ENCODE results near the gene CELA2B.

CELA2B gene

DNA sequence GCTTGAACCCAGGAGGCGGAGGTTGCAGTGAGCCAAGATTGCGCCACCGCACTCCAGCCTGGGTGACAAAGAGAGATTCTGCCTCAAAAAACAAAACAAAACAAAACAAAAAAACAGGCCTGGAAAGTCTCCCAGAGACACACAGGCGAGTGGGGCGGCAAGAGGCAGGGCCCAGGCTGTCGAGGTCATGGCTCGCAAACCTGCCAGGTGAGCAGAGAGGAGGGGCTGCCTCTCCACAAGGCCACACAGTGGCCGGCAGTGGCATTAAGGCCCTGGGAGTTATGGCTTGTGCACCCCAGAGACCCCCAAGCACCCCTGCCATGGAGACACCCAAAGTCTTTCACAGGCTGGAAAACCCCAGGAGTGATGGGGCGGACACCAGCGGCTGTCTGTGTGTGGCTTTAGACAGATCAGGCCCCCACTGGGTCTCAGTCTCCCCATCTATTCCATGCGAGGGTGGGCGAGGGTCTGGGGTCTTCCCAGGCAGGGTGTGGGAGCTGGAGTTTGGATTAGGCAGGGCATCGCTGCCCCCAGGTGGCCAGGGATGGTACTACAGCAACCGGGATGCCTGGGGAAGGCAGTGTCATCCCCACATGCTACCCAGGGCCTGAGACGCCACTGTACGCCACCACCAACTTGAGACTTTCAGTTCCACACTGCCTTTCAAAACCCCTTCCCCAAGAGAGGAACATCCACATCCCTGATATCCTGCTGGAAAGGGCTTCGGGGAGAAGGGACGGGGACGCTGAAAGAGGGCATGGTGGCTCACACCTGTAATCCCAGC is 44.9 kb upstream of the CELA2B start:
- H3K4me3 ChIP-seq (ENCODE audit: low read depth, low read length), result no peak overlapping the region
- H3K9me3 ChIP-seq (ENCODE audit: control insufficient read depth, insufficient read depth, low read depth, low read length), result no peaks in the 10 kb centered on the region
- TF ChIP-seq ZNF654 (tag by site-specific recombination; IDR thresholded peaks at IDR 0.05; ENCODE audit: low read depth) (peak; percentile 62), ZBTB7A (tag by site-specific recombination; IDR thresholded peaks at IDR 0.05; ENCODE audit: low read depth) (peak; percentile 47; the same call in 1 of the 2 replicates), ZNF600 (tag by site-specific recombination; IDR thresholded peaks at IDR 0.05) (peak; percentile 50), ZNF202 (tag by site-specific recombination; IDR thresholded peaks at IDR 0.05; ENCODE audit: borderline replicate concordance) (no peak), ZNF529 (tag by site-specific recombination; IDR thresholded peaks at IDR 0.05; ENCODE audit: insufficient replicate concordance) (no peak), ZNF391 (tag by site-specific recombination; IDR thresholded peaks at IDR 0.05; ENCODE audit: borderline replicate concordance, low read depth) (peak; percentile 54; the same call in 1 of the 2 replicates), ZNF2 (tag by site-specific recombination; IDR thresholded peaks at IDR 0.05) (peak; percentile 64; the same call in 1 of the 2 replicates), ZNF37A (tag by site-specific recombination; IDR thresholded peaks at IDR 0.05) (no peak)
- TF ChIP-seq, protein P1, sequence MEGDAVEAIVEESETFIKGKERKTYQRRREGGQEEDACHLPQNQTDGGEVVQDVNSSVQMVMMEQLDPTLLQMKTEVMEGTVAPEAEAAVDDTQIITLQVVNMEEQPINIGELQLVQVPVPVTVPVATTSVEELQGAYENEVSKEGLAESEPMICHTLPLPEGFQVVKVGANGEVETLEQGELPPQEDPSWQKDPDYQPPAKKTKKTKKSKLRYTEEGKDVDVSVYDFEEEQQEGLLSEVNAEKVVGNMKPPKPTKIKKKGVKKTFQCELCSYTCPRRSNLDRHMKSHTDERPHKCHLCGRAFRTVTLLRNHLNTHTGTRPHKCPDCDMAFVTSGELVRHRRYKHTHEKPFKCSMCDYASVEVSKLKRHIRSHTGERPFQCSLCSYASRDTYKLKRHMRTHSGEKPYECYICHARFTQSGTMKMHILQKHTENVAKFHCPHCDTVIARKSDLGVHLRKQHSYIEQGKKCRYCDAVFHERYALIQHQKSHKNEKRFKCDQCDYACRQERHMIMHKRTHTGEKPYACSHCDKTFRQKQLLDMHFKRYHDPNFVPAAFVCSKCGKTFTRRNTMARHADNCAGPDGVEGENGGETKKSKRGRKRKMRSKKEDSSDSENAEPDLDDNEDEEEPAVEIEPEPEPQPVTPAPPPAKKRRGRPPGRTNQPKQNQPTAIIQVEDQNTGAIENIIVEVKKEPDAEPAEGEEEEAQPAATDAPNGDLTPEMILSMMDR (tag by site-specific recombination; IDR thresholded peaks at IDR 0.05), result peak; percentile 84
- no peaks in the 10 kb centered on the region for H3K4me1 ChIP-seq (ENCODE audit: control insufficient read depth, insufficient read depth, low read length)
- no peak overlapping the region for H3K27ac ChIP-seq (ENCODE audit: extremely low read depth, low read depth, low read length)
- ChIA-PET CTCF (interaction anchor here (0.6 to 8.5 kb wide), 24 partner anchors 8 to 311 kb away, joined by 3 to 145 read pairs (median 4); no protein-coding TSS in a partner anchor), POLR2A (no interaction called here)
- H3K36me3 ChIP-seq (ENCODE audit: control insufficient read depth in 2 of 2, insufficient read depth in 1 of 2, low read length in 2 of 2), result peaks cover 0 to 28% of the 10 kb centered on the region in 2 experiments; a peak in 1 of 3 replicates

- Histone ChIP-seq H3K27ac (ENCODE audit: extremely low read depth, low read depth, low read length) (no peak overlapping the region), H3K4me3 (ENCODE audit: low read depth, low read length) (no peak overlapping the region), H3K36me3 (ENCODE audit: control insufficient read depth in 2 of 2, insufficient read depth in 1 of 2, low read length in 2 of 2) (peaks cover 0 to 22% of the 10 kb centered on the region in 2 experiments; a peak in 1 of 3 replicates), H3K4me1 (ENCODE audit: control insufficient read depth, insufficient read depth, low read length) (no peaks in the 10 kb centered on the region), H3K9me3 (ENCODE audit: control insufficient read depth, insufficient read depth, low read depth, low read length) (no peaks in the 10 kb centered on the region)
- ChIA-PET POLR2A (no interaction called here), CTCF (interaction anchor here (0.6 to 8.5 kb wide), 25 partner anchors 8 to 303 kb away, joined by 3 to 145 read pairs (median 4); no protein-coding TSS in a partner anchor)
- no peak for TF ChIP-seq ATF2 (tag by site-specific recombination; IDR thresholded peaks at IDR 0.05; ENCODE audit: low read depth)
- TF ChIP-seq ZNF157 (tag by site-specific recombination; IDR thresholded peaks at IDR 0.05), result no peak
- TF ChIP-seq ZNF10 (tag by site-specific recombination; IDR thresholded peaks at IDR 0.05), result no peak
- TF ChIP-seq ZNF560 (tag by site-specific recombination; IDR thresholded peaks at IDR 0.05; ENCODE audit: borderline replicate concordance), result no peak
- TF ChIP-seq ZNF530 (tag by site-specific recombination; IDR thresholded peaks at IDR 0.05; ENCODE audit: low read depth), result no peak
- no peak for TF ChIP-seq ZIC2 (tag by site-specific recombination; IDR thresholded peaks at IDR 0.05)
- TF ChIP-seq EGR2 (tag by site-specific recombination; IDR thresholded peaks at IDR 0.05; ENCODE audit: low read depth), result no peak
- no peak for TF ChIP-seq ZNF654 (tag by site-specific recombination; IDR thresholded peaks at IDR 0.05; ENCODE audit: low read depth)
- no peak for TF ChIP-seq ZNF76 (tag by site-specific recombination; IDR thresholded peaks at IDR 0.05; ENCODE audit: borderline replicate concordance, low read depth)
- TF ChIP-seq ZNF239 (tag by site-specific recombination; IDR thresholded peaks at IDR 0.05), result no peak
- TF ChIP-seq ZNF148 (tag by site-specific recombination; IDR thresholded peaks at IDR 0.05; ENCODE audit: borderline replicate concordance), result no peak
- TF ChIP-seq, protein P2, sequence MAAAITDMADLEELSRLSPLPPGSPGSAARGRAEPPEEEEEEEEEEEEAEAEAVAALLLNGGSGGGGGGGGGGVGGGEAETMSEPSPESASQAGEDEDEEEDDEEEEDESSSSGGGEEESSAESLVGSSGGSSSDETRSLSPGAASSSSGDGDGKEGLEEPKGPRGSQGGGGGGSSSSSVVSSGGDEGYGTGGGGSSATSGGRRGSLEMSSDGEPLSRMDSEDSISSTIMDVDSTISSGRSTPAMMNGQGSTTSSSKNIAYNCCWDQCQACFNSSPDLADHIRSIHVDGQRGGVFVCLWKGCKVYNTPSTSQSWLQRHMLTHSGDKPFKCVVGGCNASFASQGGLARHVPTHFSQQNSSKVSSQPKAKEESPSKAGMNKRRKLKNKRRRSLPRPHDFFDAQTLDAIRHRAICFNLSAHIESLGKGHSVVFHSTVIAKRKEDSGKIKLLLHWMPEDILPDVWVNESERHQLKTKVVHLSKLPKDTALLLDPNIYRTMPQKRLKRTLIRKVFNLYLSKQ (tag by site-specific recombination; IDR thresholded peaks at IDR 0.05; ENCODE audit: borderline replicate concordance), result no peak
- no peak for TF ChIP-seq OVOL3 (tag by site-specific recombination; IDR thresholded peaks at IDR 0.05)
- no peak for TF ChIP-seq ZBTB48 (tag by site-specific recombination; IDR thresholded peaks at IDR 0.05)
Observed at GRCh38 chr1:15431571-15431948, 44.3 kb upstream of the CELA2B start.
